ENCODE results near the gene LRMDA.

DNA sequence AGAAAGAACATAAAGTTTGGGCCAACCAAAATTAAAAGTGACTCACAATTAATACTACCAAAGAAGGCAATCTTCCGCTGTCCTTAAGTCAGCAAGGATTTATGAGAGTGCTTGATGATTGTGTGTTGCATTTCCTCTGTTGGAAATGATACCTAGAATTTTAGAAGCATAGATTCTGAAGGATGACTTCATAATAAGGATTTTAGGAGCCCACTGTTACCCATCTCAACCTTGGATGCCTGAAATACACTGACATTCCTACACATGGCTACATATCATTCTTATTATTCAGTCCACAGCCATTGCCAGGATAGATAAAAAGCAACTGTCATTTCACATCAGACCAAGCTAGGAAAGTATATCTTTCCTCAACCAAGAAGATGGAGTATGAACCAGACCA is 823.8 kb downstream of the LRMDA start:
- TF ChIP-seq, protein P1, sequence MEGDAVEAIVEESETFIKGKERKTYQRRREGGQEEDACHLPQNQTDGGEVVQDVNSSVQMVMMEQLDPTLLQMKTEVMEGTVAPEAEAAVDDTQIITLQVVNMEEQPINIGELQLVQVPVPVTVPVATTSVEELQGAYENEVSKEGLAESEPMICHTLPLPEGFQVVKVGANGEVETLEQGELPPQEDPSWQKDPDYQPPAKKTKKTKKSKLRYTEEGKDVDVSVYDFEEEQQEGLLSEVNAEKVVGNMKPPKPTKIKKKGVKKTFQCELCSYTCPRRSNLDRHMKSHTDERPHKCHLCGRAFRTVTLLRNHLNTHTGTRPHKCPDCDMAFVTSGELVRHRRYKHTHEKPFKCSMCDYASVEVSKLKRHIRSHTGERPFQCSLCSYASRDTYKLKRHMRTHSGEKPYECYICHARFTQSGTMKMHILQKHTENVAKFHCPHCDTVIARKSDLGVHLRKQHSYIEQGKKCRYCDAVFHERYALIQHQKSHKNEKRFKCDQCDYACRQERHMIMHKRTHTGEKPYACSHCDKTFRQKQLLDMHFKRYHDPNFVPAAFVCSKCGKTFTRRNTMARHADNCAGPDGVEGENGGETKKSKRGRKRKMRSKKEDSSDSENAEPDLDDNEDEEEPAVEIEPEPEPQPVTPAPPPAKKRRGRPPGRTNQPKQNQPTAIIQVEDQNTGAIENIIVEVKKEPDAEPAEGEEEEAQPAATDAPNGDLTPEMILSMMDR (IDR thresholded peaks at IDR 0.05): no peak
- TF ChIP-seq POLR2A (IDR thresholded peaks at IDR 0.05): no peak
